Activated CD4-positive, alpha-beta T cell treated with anti-CD3 and anti-CD28 coated beads for 1 hour (primary cell): Measurements from ENCODE around the gene SCGN.
"Not testable (repeated sequence)": the region's sequence is repeated elsewhere in the genome, so short reads cannot be mapped to it uniquely, and the experiment has no call there.

Experiments used
- DNase-seq: peaks from one replicate; pipeline ENCODE4 v3.0.0-alpha.2; 2020

Gene SCGN

DNA sequence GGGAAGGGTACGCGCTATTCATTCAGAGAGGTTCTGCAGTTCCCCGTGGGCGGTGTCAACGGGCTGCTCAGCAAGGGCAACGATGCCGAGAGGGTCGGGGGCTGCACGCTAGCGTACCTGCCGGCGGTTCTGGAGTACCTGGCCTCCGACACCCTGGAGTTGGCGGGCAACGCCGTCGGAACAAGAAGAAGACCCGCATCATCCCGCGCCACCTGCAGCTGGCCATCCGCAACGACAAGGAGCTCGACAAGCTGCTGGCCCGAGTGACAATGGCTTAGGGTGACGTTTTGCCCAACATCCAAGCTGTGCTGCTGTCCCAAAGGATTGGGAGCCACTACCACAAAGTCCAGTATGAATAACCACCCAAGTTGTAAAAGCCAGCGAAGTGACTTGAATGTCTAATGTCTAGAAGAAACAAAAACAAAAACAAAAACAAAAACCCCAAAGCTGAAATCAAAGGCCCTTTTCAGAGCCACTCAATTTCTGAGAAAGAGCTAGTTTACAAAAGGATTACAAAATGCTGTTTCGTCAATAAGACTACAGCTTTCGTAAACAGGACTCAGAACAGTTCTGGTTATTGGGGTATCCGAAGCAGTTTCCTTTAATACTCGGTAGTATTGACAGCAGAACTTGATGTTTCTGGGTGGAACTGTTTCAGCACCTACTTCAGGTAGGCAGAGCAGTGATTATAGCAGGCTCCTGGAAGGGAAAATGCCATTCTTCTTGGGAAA lies 80.6 kb downstream of the SCGN start:
- DNase-seq, result no peak

DNA sequence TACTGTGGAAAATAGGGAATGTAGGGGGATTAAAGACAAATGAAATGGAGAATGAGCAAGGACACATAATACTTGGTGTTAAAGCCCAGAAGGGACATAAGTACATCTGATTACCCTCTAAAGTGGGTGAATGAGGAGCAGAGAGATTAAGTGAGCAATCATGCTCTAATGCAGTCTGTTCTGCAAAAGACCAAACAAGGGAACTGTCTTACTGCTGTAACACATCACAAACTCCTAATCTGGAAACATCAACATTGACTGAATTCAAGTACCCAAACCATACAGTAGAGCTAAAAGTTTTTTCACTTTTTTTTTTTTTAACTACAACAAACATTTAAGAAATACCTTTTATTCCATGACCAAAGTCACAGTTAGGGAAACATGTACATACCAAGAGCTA lies 83.2 kb downstream of the SCGN start:
- DNase-seq, result no peak

DNA sequence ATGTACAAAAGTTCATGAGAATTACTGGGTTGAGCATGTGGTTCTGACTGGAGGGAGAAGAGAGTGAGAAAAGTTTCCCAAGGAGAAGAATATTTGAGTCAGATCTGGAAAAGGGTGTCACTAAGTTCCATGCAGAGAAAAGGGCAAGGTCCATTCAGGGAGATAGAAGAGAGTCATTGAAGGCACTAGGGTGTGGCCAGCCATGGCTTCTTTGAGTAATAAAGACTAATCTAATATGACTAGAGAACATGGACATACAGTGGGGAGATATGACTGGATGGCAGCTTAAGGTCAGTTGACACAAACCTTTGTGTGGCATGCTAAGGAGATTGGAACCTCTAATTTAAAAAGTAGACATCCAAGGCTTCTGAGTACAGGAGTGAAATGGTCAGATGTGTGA lies 91.9 kb downstream of the SCGN start:
- DNase-seq, result no peak

DNA sequence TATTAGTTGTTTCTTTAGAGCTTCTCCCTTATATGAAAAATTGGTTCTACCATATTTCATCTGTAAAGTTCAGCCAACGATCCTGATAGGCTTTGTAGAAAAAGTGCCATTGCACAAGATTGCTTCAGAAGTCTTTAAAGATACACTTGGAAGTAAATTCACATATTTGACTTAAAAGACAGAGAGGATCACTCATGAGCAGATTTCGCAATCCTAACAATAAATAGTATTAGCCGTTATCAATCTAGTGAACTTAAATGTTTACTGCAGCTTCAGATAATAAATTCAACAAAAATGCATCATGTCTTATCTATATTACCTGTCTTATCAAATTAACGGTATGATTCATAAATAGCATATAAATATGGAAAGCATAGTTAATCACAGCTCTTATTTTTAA lies 93.8 kb downstream of the SCGN start:
- no peak for DNase-seq

DNA sequence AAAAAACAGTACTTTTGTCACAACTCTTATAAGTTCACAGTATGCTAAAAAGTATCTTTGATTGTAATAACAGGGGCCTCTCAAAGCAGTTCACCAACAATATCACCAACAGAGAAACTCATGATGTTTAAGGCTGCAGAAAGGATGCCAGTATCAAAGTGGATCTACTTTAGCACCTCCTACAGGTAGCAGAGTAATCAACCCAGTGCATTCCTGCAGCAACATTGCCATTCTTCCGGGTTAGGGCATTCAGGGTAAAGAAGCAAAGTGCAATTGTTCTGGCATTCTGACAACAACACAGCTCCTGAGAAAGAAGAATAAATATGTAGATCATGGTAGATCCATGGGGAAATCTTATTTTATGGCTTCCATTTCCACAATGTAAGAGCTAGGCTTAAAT lies 95.0 kb downstream of the SCGN start:
- DNase-seq, result no peak

DNA sequence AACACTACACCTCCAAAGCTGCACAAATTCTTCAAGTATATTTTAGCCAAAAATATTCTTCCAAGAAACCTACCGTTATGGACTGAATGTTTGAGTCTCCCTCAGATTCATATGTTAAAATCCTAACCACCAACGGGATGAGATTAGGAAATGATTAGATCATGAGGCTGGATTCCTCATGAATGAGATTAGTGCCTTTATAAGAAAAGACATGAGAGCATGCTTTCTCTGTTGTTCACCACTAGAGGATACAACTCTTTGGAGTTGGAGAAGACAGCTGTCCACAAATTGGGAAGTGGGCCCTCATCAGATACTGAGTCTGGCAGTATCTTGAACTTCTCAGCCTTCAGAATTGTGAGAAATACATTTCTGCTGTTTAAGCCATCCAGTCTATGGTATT lies 95.5 kb downstream of the SCGN start:
- DNase-seq, result no peak

DNA sequence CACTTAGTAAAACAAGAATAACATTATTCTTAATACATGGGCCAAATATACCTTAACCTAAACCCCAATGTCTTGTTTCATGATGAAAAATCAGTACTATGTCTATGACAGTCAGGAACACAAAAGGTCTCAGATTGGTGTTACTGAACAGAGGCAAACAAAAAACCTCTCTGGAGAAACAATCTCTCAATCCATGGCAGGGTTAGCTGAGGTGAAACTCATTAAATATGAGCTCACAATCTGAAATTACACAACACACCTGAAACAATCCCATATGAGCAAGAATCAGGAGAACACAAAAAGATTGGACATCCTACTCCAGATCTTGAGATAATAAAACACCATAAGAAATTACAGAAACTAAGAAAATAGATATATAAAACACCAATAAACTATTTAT lies 96.0 kb downstream of the SCGN start:
- DNase-seq, result no peak

DNA sequence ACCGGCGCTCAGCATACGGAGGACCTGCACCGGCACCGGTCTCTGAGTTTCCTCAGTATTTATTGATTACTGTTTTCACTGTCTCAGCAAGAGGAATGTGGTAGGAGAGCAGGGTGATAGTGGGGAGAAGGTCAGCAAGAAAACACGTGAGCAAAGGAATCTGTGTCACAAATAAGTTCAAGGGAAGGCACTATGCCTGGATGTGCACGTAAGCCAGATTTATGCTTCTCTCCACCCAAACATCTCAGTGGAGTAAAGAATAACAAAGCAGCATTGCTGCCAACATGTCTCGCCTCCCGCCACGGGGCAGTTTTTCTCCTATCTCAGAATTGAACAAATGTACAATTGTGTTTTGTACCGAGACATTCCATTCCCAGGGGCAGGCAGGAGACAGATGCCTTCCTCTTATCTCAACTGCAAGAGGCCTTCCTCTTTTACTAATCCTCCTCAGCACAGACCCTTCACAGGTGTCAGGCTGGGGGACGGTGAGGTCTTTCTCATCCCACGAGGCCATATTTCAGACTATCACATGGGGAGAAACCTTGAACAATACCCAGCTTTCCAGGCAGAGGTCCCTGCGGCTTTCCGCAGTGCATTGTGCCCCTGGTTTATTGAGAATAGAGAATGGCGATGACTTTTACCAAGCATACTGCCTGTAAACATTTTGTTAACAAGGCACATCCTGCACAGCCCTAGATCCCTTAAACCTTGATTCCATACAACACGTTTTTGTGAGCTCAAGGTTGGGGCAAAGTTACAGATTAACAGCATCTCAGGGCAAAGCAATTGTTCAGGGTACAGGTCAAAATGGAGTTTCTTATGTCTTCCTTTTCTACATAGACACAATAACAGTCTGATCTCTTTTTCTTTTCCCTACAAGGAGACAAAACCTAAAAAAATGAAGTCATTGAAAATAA lies 96.8 kb downstream of the SCGN start:
- not testable (repeated sequence) for DNase-seq

DNA sequence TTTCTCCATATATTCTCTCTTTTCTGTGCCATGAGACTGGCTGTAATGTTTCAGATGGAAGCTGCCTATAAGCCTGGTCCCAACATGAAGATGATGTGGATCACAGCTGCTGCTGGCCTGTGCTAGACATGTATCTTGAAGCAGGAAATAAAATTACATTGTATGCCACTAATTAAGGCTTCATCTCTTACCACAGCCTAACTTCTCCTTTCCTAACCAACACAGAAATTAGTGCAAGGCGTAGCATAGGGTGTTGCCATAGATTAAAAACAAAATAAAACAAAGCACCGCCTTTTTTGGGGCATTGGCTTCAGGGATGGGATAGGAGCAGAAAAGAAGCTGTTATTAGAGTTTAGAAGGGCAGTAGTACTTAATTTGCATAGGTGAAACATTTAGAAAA lies 97.8 kb downstream of the SCGN start:
- DNase-seq, result no peak

DNA sequence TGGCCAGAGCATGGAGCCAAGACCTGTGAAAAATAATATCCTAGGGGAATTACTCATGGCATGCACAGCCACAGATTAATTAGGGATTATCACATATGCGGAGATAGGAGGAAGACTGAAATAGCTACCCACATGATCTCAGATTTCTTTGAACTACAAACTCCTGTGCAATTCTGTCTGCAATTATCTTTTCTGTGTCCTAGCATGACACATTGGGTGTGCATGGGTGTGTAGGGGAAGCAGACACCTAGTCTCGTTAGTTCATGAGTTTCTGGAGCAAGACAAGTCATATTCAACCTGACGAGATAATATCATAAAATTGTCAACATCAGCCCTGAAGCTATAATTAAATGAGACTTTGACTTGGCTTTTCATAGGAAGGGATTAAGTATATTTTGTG lies 98.9 kb downstream of the SCGN start:
- no peak for DNase-seq
